CD4-positive, alpha-beta T cell treated with Interleukin-2 at 100 ng/mL for 4 hours (primary cell): ENCODE measurements around the gene CSH1.
"Not testable (repeated sequence)": the region's sequence is repeated elsewhere in the genome, so short reads cannot be mapped to it uniquely, and the experiment has no call there.

ENCODE experiments used
- DNase-seq: peaks from one replicate; pipeline ENCODE4 v3.0.0-alpha.2; 2020; ENCODE audit warnings: low spot score

The CSH1 gene

DNA sequence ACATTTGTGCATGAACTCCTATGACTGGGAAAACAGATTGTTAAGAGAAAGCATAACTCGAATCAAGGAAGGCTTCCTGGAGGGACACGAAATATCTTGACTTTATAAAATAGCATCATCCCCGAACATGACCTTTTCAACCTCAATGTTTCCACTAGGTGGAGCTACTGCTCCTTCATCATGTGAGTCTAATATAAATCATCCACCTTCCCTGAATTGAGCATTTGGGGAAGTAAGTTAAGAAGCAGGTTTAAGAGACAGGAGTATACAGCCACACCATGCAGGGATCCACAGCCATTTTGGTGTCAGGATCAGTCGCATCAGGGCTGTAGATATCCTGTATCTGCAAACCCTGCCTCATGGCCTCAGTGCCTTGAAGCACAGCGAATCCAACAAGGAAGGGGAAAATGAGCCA is 7.4 kb upstream of the CSH1 start:
- peak; percentile 70 for DNase-seq

DNA sequence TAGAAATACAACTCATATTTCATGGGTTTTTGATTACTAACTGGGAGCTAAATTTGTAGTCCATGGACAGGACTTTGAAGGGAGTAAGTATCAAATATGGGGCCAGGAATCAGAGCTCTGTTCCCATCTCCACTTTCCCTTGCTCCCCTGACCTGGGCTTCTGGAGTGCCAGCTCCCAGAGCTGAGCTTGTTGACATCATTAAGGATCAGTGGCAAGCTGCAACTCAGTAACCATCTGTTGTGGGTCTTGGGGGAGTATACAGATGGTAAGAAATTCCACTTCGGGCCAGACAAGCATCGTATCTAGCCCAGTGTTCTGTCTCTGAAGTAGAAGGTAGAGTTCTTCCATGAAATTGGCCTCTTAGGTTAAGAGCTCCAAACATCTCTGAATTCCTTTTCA is 5.6 kb upstream of the CSH1 start:
- DNase-seq: not testable (repeated sequence)

DNA sequence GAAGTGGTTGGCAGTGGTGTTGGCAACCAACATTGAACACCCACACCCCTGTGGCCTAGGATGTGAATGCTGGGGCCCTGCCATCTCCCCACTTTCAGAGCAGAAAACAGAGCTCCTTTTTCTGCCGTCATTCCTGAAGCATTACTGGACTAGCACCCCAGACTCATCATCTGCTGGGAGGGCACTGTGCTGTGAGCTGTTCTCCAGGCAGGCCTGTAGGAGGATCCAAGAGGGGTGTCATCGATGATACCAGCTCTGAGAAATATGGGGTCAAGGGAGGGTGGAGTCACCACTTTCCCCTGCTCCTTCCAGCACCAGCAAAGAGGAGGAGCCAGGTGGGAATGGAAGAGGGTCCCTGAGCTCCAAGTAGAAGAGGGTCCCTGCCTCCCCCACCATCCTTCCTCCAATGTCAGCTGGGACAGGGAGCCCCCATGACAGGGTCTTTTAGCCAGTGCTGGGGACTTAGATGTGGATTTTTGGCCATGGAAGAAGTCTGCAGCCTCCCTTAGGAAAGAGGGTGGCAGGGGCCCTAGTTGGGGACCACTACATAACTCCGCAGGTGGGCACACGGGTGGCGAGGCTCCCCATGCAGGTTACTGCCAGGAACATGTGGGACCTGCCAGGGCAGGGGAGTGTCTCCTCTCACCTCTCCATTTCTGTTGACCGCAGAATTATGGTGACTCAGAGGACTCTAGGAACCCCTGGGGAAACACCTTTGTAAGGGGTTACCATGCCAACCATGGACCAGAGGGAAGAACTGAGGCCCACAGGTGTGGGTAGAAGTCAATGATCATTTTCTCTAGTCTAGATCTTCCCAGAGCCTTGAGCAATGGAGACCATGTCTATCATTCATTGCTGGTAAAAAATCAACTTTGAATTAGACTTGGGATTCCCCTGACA is 2.8 kb upstream of the CSH1 start:
- DNase-seq: peak; percentile 64

DNA sequence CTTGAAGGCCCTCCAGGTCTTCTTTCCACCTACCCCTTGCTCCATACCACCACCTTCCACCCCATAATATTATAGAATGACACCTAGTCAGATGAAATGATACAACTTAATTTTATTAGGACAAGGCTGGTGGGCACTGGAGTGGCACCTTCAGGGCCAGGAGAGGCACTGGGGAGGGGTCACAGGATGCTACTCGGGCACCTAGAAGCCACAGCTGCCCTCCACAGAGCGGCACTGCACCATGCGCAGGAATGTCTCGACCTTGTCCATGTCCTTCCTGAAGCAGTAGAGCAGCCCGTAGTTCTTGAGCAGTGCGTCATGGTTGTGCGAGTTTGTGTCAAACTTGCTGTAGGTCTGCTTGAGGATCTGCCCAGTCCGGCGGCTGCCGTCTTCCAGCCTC is 1.6 kb downstream of the CSH1 start:
- not testable (repeated sequence) for DNase-seq

DNA sequence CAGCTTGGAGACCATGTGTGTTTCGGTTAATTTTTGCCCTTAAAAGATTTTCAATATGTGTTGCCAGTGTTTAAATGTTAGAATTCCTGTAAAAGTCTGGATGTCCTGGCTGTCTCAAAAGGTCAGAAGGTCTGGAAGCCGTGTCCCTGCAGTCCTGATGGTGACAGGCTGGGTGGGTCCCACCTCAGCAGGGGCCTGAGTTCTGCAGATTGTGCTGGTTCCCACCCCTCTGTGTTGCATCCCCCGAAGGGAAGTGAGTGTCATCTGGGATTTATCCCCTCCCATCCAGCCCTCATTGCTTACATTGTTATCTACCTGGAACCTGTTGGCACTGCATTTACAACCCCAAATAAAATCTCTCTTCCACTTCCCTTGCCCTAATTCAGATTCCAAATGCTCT is 2.4 kb downstream of the CSH1 start:
- DNase-seq: not testable (repeated sequence)

DNA sequence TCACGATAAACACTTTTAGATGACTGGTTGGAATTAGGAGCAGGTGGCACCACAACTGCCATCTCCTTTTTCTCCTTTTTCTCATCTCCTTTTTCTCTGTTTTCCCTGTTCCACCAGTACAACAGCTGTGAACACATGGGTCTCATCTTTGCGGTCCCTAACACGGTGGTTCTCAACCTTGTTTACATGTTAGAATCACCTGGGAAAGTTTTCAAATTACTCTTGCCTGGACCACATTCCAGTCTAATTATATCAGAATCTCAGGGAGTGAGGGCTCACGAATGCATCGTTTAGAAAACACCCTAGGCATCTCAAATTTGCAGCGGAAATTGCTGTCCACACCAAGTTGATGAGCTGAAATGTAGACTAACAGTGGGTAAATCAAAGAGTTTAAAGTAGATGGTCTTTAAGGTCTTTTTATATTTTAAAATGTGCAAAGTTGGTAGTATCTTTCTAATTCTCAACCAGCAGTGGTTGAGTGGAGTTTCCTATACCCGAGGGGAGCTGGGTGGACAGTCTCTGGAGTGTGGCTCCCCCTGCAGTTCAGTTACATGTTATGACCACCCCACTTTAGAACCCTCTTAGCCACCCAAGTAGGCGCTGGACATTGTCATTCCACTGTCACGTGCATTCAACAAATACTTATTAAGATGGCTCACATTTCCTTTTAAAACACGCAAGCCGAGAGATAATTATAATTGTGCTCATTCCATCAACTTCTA is 3.9 kb downstream of the CSH1 start:
- not testable (repeated sequence) for DNase-seq

DNA sequence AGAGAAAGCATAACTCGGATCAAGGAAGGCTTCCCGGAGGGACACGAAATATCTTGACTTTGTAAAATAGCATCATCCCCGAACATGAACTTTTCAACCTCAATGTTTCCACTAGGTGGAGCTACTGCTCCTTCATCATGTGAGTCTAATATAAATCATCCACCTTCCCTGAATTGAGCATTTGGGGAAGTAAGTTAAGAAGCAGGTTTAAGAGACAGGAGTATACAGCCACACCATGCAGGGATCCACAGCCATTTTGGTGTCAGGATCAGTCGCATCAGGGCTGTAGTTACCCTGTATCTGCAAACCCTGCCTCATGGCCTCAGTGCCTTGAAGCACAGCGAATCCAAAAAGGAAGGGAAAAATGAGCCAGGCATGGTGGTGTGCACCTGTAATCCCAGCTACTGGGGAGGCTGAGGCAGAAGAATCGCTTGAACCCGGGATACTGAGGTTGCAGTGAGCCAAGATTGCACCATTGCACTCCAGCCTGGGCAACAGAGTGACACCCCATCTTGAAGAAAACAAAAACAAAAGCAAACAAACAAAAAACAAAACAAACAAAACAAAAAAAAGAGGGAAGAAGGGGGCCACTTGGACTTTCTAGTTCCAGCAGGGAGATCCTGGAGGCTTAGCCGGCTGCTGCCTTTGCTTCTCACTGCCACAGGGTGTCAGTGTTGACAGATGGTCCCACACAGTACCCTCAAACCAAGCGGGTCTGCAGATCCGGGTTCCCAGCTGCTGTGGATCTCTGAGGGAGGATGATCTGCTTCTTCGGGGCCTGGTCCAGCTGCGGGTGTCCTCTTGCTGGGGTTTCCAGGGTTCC is 7.1 kb downstream of the CSH1 start:
- peak; percentile 47 for DNase-seq

DNA sequence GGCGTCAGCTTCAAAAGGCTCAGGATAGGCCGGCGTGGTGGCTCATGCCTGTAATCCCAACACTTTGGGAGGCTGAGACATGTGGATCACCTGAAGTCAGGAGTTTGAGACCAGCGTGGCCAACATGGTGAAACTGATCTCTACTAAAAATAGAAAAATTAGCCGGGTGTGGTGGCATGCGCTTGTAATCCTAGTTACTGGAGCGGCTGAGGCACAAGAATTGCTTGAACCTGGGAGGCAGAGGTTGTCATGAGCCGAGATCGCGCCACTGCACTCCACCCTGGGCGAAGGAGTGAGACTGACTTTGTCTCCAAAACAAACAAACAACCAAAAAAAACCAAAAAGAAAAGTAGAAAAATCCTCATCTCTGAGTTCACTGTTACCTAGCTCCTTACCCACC is 11.3 kb downstream of the CSH1 start:
- DNase-seq: not testable (repeated sequence)

DNA sequence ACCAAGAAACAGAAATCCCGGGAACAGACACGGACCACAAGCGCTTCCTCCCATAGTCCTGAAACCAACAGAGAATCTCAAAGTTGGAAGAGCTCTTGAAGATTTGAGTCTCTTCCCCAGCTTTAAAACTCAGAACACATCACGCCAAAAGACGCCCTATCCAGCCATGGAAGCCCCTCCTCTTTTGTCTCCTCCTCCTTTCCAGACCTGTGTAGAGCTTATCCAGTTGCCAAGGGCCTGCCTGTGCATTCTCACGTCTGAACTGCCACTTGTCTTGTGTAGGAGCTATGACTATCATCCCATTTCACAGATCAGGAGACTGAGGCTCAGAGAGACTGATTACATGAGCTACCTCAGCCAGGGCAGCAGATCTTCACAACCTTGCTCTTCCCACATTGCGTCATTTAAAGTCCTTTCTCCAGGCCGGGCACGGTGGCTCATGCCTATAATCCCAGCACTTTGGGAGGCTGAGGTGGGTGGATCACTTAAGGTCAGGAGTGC is 13.7 kb downstream of the CSH1 start:
- DNase-seq: not testable (repeated sequence)

DNA sequence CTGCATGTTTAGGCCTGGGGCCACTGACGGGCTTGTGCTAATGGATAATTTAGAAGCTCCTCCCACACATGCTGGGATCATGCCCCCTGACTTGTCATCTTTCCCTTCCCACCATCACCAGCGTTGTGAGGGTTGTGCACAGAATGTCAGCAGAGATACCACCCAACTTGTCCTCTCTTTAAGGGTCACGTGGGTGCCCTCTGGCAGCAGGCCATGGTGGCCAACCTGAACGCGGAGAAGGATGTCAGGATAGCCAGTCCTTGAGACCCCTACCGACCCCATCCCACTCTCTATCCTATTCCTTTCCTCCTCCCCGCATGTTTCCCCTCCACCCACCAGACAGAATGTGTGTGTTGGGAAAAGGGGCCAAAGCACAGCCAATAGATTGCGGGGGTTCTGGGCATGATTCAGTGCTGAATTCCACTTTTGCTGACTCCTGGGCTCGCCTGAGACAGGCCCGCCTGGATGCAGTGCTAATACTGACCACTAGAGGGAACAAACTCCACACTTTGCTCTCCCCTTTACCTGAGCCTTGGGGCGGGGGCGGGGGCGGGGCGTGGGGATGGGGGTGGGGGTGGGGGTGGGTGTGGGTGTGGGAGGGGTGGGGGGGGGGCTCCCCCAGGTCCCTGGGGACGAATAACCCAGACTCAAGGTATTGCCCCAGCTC is 14.3 kb downstream of the CSH1 start, which contains the start of gene GH2:
Gene GH2 (minus strand): TSS at position 10 of the 667 bp plus-strand sequence. CDS start 143 bp downstream, outside the sequence.
- peak; percentile 71 for DNase-seq

DNA sequence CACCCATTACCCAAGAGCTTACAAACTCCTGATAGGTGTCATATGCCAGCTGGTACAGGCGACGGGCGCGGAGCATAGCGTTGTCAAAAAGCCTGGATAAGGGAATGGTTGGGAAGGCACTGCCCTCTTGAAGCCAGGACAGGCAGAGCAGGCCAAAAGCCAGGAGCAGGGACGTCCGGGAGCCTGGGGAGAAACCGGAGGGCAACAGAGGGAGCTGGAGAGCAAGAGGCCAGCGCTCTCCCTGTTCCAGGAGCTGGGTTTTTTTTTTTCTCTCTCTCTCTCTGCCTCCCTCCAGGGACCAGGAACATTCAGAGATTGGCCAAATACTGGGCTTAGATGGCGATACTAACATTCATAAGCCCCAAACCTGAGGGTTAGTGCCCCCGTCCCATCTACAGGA is 15.0 kb downstream of the CSH1 start:
- not testable (repeated sequence) for DNase-seq

DNA sequence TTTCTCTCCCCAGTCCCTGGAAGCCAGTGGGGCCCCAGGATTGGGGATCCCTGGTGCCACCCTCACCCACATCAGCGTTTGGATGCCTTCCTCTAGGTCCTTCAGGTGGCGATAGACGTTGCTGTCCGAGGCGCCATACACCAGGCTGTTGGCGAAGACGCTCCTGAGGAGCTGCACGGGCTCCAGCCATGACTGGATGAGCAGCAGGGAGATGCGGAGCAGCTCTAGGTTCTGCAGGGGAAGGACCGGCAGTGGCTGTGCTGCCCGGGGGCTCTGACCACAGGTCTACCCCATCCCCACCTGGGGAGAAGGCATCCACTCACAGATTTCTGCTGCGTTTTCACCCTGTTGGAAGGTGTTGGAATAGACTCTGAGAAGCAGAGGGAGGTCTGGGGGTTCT is 15.7 kb downstream of the CSH1 start:
- DNase-seq: no peak

DNA sequence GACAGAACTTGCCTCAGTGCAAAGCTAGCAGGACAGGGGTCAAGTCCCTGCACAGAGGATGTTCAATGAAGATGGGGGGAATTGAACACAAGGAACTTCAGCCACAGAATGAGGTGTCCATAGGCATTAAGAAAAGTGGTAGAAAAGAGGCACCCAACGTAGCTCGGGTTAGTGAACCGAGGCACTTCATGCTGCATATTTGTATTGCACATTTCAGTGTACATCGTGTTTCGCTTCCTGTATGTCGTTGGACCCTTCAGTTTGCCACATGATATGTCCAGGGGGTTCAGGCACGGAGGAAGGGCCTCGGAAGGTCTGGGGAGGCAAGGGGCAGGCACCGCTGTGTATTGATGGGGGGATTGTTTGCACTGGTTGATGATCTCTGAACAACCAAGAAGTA is 18.0 kb downstream of the CSH1 start:
- not testable (repeated sequence) for DNase-seq

DNA sequence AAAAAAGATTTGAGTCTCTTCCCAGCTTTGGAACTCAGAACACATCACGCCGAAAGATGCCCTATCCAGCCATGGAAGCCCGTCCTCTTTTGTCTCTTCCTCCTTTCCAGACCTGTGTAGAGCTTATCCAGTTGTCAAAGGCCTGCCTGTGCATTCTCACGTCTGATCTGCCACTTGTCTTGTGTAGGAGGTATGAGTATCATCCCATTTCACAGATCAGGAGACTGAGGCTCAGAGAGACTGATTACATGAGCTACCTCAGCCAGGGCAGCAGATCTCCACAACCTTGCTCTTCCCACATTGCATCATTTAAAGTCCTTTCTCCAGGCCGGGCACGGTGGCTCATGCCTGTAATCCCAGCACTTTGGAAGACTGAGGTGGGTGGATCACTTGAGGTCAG is 21.7 kb downstream of the CSH1 start:
- not testable (repeated sequence) for DNase-seq

DNA sequence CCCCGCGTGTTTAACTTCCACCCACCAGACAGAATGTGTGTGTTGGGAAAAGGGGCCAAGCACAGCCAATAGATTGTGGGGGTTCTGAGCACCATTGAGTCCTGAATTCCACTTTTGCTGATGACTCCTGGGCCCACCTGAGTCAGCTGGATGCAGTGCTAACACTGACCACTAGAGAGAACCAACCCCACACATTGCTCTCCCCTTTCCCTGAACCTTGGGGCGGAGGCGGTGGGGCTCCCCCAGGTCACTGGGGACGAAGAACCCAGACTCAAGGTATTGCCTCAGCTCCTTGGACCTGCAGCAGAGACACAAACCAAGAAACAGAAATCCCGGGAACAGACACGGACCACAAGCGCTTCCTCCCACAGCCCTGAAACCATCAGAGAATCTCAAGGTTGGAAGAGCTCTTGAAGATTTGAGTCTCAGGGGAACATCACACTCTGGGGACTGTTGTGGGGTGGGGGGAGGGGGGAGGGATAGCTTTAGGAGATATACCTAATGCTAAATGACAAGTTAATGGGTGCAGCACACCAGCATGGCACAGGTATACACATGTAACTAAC is 22.2 kb downstream of the CSH1 start:
- DNase-seq: not testable (repeated sequence)

DNA sequence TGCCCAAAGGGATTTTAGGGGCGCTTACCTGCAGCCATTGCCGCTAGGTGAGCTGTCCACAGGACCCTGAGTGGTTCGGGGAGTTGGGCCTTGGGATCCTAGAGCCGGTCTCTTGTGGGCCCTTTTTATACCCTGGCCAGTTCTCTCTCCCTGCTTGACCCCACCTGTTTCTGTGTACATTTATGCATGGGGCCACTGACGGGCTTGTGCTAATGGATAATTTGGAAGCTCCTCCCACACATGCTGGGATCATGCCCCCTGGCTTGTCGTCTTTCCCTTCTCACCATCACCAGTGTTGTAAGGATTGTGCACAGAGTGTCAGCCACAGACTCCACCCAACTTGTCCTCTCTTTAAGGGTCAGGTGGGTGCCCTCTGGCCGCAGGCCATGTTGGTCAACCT is 22.8 kb downstream of the CSH1 start, which contains the start of gene CSH2:
Gene CSH2 (minus strand): TSS at position 101 of the 400 bp plus-strand sequence. CDS start 63 bp downstream, at position 38.
- not testable (repeated sequence) for DNase-seq

DNA sequence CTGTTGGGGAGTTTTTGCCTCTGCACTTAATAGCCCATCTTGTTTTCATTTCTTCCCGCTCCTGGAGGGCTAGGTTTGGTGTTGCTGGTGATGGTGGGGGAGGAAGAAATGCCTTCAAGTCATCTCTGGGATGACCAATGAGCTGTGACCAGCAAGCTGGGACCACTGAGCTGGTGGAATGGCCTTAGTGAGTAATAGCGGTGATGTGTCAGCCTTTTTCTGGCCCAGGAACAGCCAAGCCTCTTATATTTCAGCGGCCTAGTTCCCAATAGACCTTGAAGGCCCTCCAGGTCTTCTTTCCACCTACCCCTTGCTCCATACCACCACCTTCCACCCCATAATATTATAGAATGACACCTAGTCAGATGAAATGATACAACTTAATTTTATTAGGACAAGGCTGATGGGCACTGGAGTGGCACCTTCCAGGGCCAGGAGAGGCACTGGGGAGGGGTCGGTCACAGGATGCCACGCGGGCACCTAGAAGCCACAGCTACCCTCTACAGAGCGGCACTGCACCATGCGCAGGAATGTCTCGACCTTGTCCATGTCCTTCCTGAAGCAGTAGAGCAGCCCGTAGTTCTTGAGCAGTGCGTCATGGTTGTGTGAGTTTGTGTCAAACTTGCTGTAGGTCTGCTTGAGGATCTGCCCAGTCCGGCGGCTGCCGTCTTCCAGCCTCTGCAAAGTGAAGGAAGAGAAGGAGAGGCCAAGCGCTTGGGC is 24.6 kb downstream of the CSH1 start:
- not testable (repeated sequence) for DNase-seq

DNA sequence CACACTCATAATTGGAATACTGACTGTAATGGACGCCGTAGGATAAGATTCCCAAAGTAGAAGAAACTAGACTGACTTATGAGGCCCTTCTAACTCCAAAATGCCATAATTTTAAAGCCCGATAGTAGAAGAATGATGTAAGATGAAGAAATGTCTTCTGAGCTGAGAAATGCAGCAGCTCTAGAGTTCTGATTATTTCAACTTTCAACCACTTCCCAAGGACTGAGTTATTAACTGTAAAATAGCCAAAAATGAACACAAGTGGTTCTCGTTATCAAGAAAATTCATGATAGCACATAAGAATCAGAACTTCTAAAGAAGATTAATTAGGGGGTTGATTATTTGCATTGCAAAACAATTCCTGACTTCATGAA is 26.1 kb downstream of the CSH1 start:
- not testable (repeated sequence) for DNase-seq

DNA sequence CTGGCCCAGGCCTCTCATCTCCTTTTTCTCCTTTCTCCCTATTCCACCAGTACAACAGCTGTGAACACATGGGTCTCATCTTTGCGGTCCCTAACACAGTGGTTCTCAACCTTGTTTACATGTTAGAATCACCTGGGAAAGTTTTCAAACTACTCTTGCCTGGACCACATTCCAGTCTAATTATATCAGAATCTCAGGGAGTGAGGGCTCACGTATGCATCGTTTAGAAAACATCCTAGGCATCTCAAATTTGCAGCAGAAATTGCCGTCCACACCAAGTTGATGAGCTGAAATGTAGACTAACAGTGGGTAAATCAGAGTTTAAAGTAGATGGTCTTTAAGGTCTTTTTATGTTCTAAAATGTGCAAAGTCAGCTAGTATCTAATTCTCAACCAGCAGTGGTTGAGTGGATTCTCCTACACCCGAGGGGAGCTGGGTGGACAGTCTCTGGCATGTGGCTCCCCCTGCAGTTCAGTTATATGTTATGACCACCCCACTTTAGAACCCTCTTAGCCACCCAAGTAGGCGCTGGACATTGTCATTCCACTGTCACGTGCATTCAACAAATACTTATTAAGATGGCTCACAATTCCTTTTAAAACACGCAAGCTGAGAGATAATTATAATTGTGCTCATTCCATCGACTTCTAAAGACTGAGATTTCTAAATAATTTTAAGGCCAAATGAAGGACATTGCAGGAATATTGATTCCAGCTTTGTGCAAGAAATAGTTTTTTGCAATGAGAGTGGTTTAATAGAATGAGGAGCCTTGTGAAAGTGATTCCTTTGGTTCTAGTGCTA is 26.7 kb downstream of the CSH1 start:
- DNase-seq: not testable (repeated sequence)
